Measurements from ENCODE around the gene ERMN.
"Not testable (repeated sequence)": the region's sequence is repeated elsewhere in the genome, so short reads cannot be mapped to it uniquely, and the experiment has no call there.

Gene ERMN

GRCh38 chr2:157291018-157291417, 34.6 kb downstream of the ERMN start:
- ATAC-seq: no peak

GRCh38 chr2:157290525-157290924, 35.1 kb downstream of the ERMN start:
- no peak for ATAC-seq

- ATAC-seq: no peak
Observed at GRCh38 chr2:157287160-157287559, 38.5 kb downstream of the ERMN start.

DNA sequence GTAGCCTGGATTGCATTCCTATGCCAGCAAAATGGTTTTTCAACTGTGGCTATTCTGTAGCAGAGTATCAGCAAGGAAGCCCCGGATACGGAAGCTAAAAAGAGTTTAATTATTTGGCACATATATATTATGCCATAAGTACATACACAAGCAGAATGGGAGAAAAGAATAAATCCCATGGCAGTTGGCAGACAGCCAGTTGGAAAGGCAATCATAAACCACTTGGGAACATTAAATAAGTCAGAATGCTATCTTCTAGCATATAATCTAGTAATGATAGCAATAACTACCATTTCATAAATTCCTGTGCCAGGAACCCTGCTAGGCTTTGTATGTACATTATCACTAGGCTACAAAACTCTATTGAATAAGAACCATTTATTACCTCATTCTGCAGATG, 42.2 kb downstream of the ERMN start:
- no peak for ATAC-seq

DNA sequence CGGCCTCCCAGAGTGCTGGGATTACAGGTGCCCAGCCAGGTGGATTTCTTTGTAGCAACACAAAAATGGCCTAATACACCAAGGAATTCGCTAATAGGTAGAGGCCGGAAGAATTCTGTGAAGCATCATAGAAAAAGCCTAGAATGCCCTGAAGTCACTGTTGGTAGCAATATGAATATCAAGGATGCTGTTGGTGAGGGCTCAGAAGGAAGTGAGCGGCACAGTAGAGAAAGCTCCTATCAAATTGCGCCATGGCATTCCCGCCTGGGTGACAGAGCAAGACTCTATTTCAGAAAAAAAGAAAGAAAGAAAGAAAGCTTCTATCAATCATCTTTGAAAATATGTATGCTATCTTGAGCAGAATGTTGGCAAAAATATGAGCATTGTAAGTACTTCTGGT, 44.3 kb downstream of the ERMN start:
- no peak for ATAC-seq

DNA sequence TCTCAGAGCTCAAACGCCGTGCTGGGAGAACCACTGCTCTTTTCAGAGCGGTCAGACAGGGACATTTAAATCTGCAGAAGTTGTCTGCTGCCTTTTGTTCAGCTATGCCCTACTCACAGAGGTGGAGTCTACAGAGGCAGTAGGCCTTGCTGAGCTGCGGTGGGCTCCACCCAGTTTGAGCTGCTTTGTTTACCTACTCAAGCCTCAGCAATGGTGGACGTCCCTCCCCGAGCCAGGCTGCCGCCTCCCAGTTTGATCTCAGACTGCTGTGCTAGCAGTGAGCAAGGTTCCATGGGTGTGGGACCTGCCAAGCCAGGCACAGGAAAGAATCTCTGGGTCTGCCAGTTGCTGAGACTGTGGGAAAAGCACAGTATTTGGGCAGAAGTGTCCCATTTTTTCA, 46.3 kb downstream of the ERMN start:
- ATAC-seq: not testable (repeated sequence)

- ATAC-seq: no peak
Observed at GRCh38 chr2:157271590-157272203, 53.9 kb downstream of the ERMN start.

- no peak for ATAC-seq
Observed at GRCh38 chr2:157269922-157270321, 55.7 kb downstream of the ERMN start.

DNA sequence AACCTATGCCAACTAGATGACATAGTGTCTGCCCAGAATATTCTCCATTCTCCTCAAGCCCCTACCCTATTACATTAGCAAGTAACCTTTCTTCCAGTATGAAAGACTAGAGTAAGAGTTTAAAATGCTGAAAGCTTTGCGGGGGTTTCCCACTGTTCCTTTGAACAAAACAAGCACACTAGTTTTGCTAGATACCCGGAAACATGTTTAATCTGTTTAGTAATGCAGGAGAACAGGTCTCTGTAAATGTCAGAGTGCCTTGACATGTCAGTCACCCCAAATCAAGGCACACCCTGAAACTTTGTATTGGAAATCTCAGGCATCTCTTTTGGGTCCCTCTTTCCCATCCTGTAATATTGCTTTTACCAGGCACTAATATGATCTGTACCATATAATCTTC, 56.6 kb downstream of the ERMN start:
- ATAC-seq: peak in 1 of 2 donors; percentile 37

Measured in activated CD4-positive, CD25-positive, alpha-beta regulatory T cell treated with anti-CD3 and anti-CD28 coated beads, Interleukin-2, amount 50 U/mL, for 24 hours (primary cell).